HG03521 (cell line): ENCODE measurements around the gene PTPN2.

Source experiments
- ATAC-seq: cut with Tn5 transposase; IDR thresholded peaks from one replicate; pipeline ENCODE4 v1.9.1; 2021; ENCODE audit warnings: mild to moderate bottlenecking, moderate library complexity; ENCODE audit not compliant: unreplicated experiment

The PTPN2 gene

DNA sequence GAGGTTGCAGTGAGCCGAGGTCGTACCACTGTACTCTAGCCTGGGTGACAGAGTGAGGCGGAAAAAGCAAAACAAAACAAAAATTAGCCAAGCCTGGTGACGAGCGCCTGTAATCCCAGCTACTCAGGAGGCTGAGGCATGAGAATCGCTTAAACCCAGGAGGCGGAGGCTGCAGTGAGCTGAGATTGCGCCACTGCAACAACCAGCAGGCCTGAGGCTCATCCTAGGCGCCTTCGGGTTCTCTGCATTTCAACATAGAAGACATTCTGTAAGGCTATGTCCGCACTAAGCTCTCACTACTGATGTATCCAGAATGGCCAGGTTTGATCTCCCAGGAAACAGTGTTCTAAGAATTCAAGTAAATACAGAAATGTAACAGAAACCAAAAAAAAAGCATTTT, 23.5 kb downstream of the PTPN2 start:
- ATAC-seq = no peak

DNA sequence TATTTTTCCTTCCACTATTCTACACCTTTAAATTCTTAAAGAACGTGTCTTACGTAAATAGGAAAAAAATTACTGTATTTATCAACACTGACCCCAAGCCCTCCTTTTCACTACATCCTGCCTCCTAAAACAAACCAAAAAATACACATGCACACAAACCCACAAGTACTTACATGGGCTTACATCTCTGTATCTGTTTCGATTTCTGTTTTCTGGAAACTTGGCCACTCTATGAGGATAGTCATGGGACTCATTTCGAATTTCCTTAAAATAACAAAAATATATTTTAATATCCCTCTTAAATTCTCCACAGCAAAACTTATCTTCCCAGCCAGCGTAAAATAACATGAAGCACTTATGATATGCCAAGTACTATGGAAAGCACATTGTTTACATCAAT, 25.0 kb downstream of the PTPN2 start:
- ATAC-seq = no peak

DNA sequence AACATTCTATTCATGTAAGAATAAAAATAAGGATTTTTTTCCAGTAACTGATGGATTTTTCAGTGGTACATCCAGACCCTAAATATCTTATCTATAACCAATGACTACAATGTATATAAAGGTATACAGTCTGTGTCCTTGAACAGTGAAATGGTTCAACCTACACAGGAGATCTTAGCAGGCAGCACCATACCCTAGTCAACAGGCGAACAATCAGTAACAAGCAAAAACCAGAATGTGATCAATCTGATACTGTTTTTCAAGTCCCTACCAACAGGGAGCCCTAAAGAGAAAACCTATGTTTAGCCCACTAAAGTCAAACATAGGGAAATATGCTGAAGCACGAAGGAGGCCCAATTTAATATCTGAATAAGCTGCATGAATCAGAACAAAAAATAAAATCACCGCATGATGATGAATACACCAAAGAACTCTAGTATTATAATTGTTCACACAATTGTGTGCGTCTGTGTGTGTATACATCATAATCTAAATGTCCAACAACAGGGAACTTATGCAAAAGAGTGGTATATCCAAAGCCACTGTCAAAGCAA, 26.0 kb downstream of the PTPN2 start:
- ATAC-seq = no peak

DNA sequence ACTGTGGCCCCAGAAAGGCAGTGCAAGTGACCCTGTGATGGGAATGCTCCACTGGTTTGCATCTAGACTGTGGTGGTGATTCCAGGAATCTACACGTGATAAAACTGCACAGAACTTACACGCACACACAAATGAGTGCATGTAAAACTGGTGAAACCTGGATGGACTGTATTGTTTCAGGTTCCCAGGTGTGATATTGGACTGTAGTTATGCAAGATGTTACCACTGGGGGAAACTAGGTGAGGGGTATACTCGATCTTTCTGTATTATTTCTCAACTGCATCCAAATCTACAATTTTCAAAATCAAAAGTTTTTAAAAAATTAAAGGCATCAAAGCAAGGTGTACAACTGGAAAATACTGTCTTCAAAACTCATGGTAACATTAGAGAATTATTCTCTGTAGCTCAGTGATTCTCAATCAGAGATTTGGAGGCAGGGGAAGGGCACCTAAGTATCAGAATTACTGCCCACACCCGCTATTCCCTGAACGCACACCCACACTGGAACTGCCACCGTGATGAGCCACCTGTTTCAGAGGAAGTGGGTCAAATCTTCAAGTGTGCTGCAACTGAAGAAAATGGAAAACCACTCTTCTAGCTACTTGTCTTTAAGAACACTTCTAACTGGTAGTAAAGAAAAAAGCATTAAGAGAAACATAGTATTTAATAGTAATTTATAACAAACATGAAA, 26.7 kb downstream of the PTPN2 start:
- no peak for ATAC-seq

DNA sequence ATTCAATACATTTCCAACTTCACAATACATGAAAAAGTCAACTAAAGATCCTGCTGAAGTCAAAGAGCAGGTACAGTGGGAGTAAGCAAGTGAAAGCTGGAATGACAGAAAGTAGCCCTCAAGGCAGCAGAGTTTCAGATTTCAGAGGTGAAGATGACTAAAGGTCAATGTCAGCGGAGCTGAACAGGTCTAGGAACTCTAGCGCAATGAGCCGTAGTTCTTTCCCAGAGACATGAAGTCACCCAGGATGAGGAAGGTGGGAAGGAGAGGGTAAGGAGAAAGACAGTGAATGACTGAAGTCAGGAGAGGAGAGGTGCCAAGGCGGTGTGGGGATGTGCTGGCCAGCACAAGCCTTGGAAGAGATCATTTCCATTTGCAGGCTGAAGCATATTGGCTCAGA, 28.1 kb downstream of the PTPN2 start:
- ATAC-seq = no peak

DNA sequence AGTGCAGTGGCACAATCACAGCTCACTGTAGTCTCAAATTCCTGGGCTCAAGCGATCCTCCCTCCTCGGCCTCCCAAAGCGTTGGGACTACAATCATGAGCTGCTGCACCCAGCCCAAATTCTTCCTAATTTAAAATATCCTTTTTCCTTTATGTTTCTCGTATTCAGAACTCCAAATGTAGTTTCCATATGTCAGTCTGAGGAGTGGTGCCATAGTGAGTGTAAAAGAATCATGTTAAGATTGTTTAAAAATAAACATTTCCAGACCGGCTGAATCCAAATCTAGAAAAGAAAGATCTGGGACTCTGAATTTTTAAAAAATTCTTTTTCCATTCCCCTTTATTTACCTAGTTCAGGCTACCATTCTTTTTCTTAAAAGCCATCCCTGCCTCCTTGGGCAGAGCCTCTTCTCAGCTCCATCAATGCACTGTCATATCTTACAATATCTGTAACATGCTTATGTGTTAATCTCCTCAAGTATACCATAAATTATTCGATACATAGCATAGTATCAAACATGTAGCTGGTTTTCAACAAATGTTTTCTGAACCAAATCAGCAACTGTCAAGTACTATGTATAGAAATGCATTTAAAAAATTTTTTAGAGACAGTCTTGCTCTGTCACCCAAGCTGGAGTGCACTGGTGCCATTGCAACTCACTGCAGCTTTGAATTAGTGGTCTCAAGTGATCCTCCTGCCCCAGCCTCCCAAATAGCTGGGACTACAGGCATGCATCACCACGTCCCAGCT, 31.3 kb downstream of the PTPN2 start:
- no peak for ATAC-seq

DNA sequence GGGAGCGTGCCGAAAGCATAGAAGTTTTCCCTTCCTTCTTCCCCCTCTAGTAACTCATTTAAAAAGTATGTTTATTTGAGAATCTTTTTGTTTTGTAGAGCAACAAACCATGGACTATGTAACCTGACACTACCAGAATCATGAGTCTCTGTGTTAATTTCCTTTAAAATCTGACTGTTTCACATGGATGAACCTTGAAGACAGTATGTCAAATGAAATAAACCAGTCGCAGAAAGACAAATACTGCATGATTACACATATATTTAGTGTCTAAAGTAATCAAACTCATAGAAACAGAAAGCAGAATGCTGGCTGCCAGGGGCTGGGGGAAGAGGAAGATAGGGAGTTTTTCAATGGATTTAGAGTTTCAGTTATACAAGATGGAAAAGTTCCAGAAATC, 32.3 kb downstream of the PTPN2 start:
- ATAC-seq = no peak

DNA sequence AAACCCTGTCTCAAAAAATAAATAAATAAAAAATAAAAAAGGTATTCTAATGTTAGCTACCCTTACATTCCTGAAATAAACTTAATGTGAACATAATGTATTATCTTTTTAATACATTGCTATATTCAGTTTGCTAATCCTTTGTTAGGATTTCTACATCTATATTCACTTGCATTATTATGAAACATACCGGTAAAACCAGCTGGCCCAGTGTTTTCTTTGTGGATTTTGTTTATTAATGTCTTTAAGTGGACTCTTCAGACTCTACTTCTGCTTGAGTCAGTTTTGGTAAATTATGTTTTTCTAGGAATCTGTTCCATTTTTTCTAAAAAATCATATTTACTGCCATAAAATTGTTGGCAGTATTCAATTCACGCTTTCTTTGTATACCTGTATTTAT, 34.5 kb downstream of the PTPN2 start:
- no peak for ATAC-seq

DNA sequence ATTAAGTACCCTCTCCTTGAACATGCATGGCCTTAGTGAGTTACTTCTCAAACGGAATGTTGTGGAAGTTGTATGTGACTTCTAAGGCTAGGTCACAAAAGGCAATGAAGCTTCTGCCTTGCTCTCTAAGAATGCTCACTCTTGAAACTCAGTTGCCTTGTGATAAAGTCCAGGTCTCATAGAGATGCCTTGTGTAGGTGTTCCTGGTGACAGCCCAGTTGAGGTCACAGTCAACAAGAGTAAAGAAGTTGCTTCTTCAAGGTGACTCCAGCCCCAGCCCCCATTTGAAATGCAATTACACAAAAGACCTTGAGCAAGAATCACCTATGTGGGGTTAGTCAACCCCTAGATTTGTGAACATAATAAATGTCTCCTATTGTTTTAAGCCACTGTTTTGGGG, 35.6 kb downstream of the PTPN2 start:
- no peak for ATAC-seq

DNA sequence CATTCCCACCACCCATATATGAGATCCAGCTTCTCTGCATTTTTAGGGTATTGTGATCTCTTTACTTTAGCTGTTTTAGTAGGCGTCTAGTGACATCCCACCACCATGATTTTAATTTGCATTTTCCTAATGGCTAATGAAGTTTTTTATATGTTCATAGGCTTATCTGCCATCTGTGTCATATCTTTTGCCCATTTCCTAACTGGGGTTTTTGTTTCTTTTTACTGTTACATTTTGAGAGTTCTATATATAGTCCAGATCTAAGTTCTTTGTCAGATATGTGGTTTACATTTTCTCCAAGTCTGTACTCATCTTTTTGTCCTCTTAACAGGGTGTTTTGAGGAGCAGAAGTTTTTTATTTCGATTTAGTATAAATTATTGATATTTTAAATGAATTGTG, 39.6 kb downstream of the PTPN2 start:
- ATAC-seq = no peak

DNA sequence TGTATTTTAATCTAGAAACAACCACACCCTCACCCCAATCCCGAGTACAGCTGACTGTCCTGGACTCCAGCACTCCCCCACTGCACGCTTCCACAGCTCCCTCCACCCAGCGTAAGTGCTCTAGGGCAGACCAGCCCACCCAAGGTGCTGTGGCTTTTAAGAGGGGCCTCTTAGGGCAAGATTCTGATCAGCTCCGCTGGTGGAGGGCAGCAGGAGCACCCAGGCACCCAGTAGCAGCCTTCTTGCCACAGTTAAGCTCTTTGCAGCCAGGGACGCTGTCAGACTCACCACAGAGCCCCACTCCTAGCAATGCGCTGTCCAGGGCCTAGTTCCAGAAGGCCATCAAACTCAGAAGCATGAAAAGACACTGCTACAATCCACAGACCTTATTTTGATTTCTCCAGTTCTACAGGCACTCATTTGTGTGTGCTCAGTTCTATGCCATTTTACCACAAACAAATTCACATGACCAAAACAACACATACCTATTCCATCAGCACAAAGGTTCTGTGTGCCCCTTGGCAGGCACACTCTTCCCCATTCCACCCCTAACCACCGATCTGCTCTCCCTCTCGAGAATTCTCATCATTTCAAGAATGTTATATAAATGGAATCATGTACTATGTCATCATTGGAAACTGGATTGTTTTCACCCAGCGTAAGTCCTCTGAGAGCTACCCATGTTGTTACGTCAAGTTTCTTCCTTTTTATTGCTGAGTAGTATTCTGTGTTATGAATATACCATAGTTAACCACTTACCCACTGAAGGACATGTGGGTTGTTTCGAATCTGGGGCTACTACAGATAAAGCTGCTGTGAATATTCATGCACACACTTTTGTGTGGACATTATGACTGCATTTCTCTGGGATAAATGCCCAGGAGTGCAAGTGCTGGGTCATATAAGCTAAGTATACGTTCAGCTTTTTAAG, 40.4 kb downstream of the PTPN2 start:
- no peak for ATAC-seq

DNA sequence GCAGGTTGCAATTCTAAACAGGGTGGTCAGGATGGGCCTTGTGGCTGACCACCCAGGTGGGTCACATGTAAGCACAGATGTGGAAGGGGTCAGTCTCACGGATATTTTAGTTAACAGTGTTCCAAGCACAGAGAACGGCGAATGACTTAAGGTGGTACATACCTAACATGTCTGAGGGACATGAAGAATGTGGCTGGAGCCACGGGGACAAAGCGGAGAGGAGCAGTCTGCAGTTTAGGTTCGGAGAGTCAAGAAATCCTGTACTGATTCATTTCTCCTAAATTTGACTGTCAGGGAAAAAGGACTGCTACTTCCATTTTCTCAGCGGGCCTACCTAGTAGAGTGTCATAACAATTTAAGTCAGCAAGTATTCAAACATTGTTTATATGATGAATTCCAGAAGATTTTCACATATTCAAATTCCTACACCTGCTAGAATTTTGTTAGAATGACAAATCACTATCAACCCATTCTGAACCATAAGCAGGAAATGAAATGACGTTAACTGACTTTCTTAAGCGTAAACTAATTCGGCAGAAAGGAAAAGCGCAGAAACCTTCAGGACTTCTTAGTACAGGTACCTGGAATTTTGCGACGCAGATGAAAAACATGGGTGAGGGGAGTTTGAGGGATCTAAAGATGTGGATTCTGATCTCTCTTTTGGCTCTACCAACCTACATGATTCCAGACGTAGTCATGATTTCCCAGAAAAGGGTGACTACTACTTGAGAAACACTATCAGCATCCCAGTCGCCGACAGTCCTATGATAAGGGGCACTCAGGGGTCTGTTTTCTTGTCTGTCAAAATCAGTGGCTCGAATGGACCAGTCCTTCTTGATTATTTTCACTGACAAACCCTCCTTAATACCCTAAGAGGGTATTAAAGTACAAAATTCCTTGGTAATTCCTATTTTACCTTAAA, 41.3 kb downstream of the PTPN2 start:
- no peak for ATAC-seq

DNA sequence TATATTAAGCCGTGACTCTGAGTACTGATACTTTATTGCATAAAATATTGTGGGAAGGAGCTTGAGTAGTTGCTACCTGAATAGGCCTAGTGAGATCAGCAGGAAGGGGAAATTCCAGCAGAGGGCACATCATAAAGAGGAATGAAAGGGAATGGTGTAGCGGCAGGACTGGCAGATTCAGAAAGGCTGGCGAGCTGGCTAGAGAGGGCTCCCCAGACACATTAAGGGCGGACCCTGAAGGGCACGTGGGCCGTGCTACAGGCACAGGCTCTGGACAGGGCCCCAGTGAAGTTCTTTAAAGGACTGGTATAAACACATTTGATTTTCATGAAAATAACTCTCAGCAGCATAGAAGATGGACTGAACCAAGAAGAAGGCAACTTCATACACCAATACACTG, 43.0 kb downstream of the PTPN2 start:
- no peak for ATAC-seq

DNA sequence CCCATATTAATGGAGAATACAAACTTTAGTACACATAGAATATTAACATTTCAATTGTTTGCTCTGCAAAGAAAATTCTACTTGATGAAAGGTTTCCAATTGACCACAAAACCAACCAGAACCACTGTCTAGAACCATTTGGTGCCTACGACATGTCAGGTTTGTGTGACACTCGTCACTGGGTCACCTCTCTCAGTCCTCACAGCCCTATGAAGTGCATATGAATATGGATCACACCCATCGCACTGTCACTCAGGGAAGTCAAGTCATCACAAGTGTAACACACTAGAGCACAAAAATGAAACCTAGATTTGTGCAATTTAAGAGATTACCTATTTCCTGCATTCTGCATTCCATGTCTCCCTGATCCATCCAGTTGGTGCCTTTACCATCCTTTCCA, 43.7 kb downstream of the PTPN2 start:
- ATAC-seq = no peak

DNA sequence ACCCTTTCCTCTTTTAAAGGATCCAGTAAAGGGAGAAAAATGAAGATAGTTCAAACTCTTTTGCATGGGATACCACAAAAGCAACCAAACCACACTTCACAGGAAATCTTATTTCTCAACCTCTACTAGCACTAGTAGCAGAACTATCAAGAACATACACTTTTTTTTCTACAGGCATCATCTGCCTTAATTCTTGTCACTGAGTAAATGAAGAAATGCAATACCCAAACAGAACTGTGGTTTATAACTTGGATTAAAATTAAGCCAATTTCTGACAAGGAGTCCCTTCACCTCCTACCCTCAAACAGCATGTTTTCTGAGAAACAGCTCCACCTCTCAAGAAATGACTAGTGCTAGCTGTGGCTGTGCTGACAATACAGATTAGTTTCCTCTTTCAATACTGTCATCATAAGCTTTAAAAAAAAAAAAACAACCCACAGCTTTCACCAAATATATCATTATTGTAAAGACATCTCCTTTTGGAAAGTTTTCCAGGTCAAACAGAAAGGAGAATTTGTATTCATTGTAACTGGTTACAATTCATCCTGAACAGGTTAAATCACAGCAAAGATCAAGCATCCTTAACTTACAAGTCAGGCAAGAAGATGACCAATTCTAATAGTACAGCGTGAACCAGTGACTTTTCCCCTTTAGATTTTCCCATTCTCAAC, 44.4 kb downstream of the PTPN2 start:
- ATAC-seq = peak; percentile 70

DNA sequence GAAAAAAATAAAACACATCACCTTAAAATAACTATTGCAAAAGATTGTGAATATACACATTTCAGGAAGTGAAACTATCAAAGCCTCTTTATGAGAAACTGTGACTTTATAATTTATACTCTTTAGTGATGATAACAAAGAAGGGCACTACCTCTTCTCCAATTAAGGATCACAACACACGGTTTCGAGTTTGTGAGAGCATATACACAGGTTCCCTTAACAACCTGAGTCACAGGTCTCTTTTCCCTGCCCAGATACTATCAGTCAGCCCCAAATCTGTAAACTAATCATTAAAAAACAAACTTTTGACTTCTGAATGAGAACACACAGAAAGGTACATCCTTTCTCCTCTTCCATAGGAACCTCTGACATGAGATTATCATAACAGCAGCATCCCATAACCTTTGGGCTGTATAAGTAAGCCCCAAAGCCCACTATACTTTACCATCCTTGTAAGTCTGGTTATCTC, 44.9 kb downstream of the PTPN2 start:
- peak; percentile 44 for ATAC-seq

DNA sequence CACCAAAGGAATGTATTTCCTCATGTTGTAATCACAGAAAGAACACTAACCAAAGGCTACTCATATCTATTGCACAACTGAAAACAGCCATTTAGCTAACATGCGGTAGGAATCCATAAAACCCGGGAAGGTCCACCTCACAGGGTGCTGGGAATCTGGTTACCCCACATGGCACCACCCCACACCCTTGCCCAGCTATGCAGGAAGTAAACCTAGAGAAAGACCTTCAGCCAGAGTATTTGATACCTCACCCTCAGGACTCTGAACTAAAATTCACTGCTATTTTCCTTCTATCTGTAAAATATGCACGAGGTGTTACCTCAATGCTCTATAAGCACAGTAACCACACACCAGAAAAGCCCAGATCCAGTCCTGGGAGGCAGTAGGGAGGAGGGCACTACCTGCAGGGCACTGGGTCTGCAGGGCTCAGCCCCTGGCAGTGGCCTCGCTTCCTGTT, 45.8 kb downstream of the PTPN2 start:
- no peak for ATAC-seq

DNA sequence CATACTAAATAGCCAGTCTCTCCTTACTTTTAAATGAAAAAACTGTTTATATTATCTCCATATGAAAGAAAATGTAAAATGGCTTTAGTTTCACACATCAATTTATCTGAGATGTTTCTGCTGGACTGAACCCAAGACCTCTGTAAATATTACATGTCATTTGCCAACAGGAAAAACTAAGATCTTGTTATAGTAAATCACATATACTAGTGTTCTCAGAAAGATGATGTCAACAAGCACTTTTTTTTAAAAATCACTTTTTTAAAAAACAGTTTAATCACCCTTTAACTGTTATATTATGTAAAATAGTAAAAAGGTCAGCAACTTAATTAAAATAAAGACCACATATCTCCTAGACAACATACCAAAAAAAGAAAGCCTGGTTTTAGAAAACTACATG, 46.3 kb downstream of the PTPN2 start:
- ATAC-seq = no peak

DNA sequence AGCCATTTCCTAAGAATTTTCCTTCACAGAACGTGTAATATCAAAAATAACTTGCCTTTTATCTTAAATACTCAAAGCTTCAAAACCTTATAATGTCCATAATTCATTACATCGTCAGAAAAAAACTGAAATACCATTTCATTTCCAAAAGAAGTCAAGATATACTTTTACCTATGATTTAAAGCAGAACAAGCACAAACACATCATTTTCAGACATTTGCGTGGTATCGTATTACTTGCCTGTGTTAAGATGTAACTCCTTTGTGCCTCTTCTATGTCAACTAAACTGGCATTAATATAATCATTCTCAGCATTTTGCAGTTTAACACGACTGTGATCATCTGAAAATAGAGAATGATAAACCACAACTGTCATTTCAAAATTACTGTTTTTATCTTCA, 47.5 kb downstream of the PTPN2 start:
- no peak for ATAC-seq
